ENCODE results near the gene CST6. TPM values are rescaled to one million over a fixed set of nuclear protein-coding genes. Genes with fewer than 3 reads are reported as not detected.

CST6 gene
- total RNA-seq, 4 donors from 2014 or later, result not detected

DNA sequence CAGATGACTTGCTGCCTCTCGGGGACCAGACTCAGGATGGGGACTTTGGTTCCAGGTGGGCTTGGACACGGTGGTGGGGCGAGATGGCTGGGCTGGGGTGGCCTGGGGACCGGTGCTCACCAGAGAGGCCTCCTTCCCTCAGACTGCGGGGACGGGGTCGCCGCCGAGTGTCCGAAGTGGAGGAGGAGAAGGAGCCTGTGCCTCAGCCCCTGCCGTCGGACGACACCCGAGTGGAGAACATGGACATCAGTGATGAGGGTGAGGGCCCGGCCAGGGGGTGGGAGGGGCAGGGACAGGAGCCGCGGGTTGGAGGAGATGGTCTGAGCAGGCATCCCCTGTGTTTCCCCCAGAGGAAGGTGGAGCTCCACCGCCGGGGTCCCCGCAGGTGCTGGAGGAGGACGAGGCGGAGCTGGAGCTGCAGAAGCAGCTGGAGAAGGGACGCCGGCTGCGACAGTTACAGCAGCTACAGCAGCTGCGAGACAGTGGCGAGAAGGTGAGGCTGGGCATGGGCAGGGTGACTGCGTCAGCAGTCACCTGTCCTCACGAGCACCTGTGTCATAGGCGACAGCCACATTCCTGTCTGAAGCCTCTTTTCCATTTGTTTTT lies 44.4 kb upstream of the CST6 start:
- no peaks in the 10 kb centered on the region for H3K9me3 ChIP-seq
- no peaks in the 10 kb centered on the region for H3K27me3 ChIP-seq
- peaks cover 0 to 60% (median 30%) of the 10 kb centered on the region in 4 donors for H3K36me3 ChIP-seq
- in situ Hi-C loops (cut with MboI; ENCODE audit: low pct_ligation_motif_present in 1 of 4, low pct_unique_long_range_greater_than_20kb in 1 of 4, low sequenced_read_pairs in 3 of 4) (no loop called here), intact Hi-C loops (cut with DNase I; ENCODE audit: low total_unique reads) (no loop called here)
- no peak for DNase-seq
- H3K4me3 ChIP-seq, result no peak overlapping the region
- whole genome bisulfite sequencing, 2 donors (ENCODE audit: low coverage in 1 of 2), result 94 to 100% methylated on average over 2 to 30 of the region's 30 CpGs
- TF ChIP-seq POLR2AphosphoS5 (IDR thresholded peaks at IDR 0.05) (no peak), EP300 (IDR thresholded peaks at IDR 0.05; ENCODE audit: low read depth) (no peak), CTCF (IDR thresholded peaks at IDR 0.05) (no peak), POLR2A (IDR thresholded peaks at IDR 0.05) (no peak)
- H3K4me1 ChIP-seq, result peaks cover 13 to 18% (median 15%) of the 10 kb centered on the region in 4 donors
- H3K27ac ChIP-seq, result no peak overlapping the region

DNA sequence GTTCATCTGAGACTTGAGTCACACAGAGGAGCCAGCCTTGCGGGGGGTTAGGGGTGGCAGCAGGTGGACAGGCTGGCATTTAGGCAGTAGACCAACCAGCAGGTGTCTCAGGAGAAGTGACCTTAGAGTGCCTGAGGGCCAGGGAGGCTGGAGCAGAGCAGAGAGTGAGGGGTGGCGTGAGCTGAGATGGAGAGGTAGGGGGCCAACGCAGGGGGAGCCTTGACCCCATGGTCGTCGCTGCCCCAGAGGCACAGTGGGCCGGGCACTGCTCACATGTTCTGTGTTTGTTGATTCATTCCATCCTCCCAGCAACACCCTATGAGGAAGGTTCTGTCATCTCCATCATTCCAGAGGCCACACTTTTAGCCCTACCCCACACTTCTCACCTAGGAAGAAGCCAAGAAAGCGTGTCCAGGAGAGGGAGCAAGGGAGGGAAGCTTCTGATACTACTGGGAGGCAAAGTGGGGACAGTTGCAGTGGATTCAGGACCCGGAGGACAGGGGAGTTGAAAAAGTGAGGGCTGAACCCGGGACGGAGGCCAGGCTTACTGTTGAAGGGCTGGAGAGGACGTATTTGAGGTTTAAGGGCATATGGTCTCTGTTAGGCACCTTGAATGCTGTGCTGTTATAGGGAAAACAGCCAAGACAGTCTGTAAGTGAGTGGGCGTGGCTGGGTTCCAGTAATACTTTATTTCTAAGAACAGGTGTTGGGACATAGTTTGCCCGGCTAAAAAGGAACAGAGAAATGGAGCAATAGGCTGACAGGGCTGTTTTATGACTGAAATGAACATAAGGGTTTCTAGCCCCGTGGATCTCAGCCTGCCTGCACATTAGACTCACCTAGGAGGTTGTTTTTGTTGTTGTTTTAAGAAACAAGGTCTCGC lies 43.0 kb upstream of the CST6 start:
- peaks cover under 1 to 4% (median 2%) of the 10 kb centered on the region in 4 donors for H3K4me1 ChIP-seq
- H3K4me3 ChIP-seq, result no peak overlapping the region
- WGBS, 2 donors (ENCODE audit: low coverage in 1 of 2), result 73 to 78% methylated on average over 6 to 15 of the region's 15 CpGs
- DNase-seq, result no peak
- in situ Hi-C loops (cut with MboI; ENCODE audit: low pct_ligation_motif_present in 1 of 4, low pct_unique_long_range_greater_than_20kb in 1 of 4, low sequenced_read_pairs in 3 of 4) (no loop called here), intact Hi-C loops (cut with DNase I; ENCODE audit: low total_unique reads) (no loop called here)
- H3K27me3 ChIP-seq, result no peaks in the 10 kb centered on the region
- H3K9me3 ChIP-seq, result no peaks in the 10 kb centered on the region
- TF ChIP-seq POLR2A (IDR thresholded peaks at IDR 0.05) (no peak), POLR2AphosphoS5 (IDR thresholded peaks at IDR 0.05) (no peak), EP300 (IDR thresholded peaks at IDR 0.05; ENCODE audit: low read depth) (no peak)
- peaks cover 0 to 60% (median 34%) of the 10 kb centered on the region in 4 donors for H3K36me3 ChIP-seq
- H3K27ac ChIP-seq, result no peak overlapping the region

- no peak overlapping the region for H3K4me3 ChIP-seq
- no peaks in the 10 kb centered on the region for H3K4me1 ChIP-seq
- DNase-seq, result no peak
- H3K27ac ChIP-seq, result no peak overlapping the region
- H3K9me3 ChIP-seq, result no peaks in the 10 kb centered on the region
- intact Hi-C loops (cut with DNase I; ENCODE audit: low total_unique reads), result no loop called here
- no peaks in the 10 kb centered on the region for H3K27me3 ChIP-seq
- TF ChIP-seq EP300 (IDR thresholded peaks at IDR 0.05; ENCODE audit: low read depth), result no peak
- TF ChIP-seq POLR2A (IDR thresholded peaks at IDR 0.05), result no peak
- TF ChIP-seq CTCF (IDR thresholded peaks at IDR 0.05), result no peak
- no peak for TF ChIP-seq POLR2AphosphoS5 (IDR thresholded peaks at IDR 0.05)
- peaks cover 0 to 31% (median 15%) of the 10 kb centered on the region in 4 donors for H3K36me3 ChIP-seq
- in situ Hi-C loops (cut with MboI; ENCODE audit: low pct_ligation_motif_present in 1 of 4, low pct_unique_long_range_greater_than_20kb in 1 of 4, low sequenced_read_pairs in 3 of 4), result no loop called here
- 89 to 94% methylated on average over 8 of the region's 8 CpGs for WGBS, 2 donors (ENCODE audit: low coverage in 1 of 2)
These were observed 39.7 kb upstream of the CST6 start for GRCh38 chr11:65972116-65972515.

DNA sequence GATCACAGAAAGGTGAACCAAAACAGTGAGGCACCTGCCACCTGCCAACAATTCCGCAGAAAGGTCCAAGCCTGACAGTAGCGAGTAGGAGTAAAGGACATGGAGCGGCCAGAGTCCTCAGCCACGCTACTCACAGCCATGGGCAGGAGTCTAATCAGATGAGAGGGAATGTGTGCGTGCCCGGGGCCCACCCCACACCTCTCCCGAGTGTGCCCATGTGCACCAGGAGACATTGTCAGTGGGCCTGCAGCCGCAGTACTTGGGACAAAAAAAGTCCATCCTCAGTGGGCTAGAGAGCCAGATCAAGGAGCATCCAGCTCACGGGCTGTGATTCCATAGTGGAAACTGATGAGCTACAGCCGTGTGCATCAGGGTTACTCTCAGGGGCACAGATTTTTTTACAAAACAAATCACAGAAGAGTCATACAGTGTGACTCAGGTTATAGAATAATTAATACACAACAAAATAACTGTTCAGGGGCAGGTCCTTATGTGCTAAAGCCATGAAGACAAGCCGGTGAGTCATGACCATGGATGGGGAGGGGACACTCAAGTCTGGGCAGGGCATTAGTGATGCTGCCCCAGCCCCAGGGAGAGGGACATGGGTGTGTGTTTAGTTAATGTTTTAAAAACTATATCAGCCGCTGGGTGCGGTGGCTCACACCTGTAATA lies 38.2 kb upstream of the CST6 start:
- H3K36me3 ChIP-seq, result peaks cover 0 to 30% (median 13%) of the 10 kb centered on the region in 4 donors
- no peak for TF ChIP-seq CTCF (IDR thresholded peaks at IDR 0.05)
- TF ChIP-seq POLR2A (IDR thresholded peaks at IDR 0.05), result no peak
- no peak for TF ChIP-seq POLR2AphosphoS5 (IDR thresholded peaks at IDR 0.05)
- no peak for TF ChIP-seq EP300 (IDR thresholded peaks at IDR 0.05; ENCODE audit: low read depth)
- in situ Hi-C loops (cut with MboI; ENCODE audit: low pct_ligation_motif_present in 1 of 4, low pct_unique_long_range_greater_than_20kb in 1 of 4, low sequenced_read_pairs in 3 of 4) (no loop called here), intact Hi-C loops (cut with DNase I; ENCODE audit: low total_unique reads) (no loop called here)
- no peaks in the 10 kb centered on the region for H3K9me3 ChIP-seq
- H3K4me1 ChIP-seq, result no peaks in the 10 kb centered on the region
- no peaks in the 10 kb centered on the region for H3K27me3 ChIP-seq
- no peak overlapping the region for H3K4me3 ChIP-seq
- no peak for DNase-seq
- no peak overlapping the region for H3K27ac ChIP-seq
- 88 to 95% methylated on average over 4 to 13 of the region's 13 CpGs for WGBS, 2 donors (ENCODE audit: low coverage in 1 of 2)

Measured in transverse colon (tissue), 4 donors.